WTC11 (cell line): ENCODE data around the gene PDE6D. TPM values are rescaled to one million over a fixed set of nuclear protein-coding genes. Genes with fewer than 3 reads are reported as not detected.
A peak's percentile ranks its signal among the peaks of the same experiment; 100 is the strongest.

ENCODE experiments used
- ATAC-seq: fragments of 200-7000 bp; cut with Tn5 transposase; 2 replicates; pipeline ENCODE4 v1.10.0; 2021; ENCODE audit warnings: mild to moderate bottlenecking, moderate library complexity
- CTCF ChIA-PET: fragments of 300-600 bp; sonication (Branson Sonifier 250); formaldehyde crosslinking; loops from one replicate; lab custom pipeline; 2021; ENCODE audit warnings: antibody characterized with exemption; lab: Charles Lee
- POLR2A ChIA-PET: fragments of 350-600 bp; sonication (Branson Sonifier 250); formaldehyde crosslinking; loops from one replicate; lab custom pipeline; 2021; ENCODE audit warnings: antibody characterized with exemption; lab: Charles Lee
- DNase-seq: peaks from one replicate; pipeline ENCODE4 v3.0.0; 2021; ENCODE audit warnings: low spot score
- H3K27ac Mint-ChIP-seq: 2 replicates; pipeline ENCODE4 v1.8.0; 2021; ENCODE audit warnings: mixed read lengths
- H3K27me3 Mint-ChIP-seq: 2 replicates; pipeline ENCODE4 v1.8.0; 2021; ENCODE audit warnings: low read depth, mild to moderate bottlenecking, moderate library complexity, mixed read lengths
- H3K36me3 Mint-ChIP-seq: 2 replicates; pipeline ENCODE4 v1.8.0; 2021; ENCODE audit warnings: mixed read lengths
- H3K4me1 Mint-ChIP-seq: 2 replicates; pipeline ENCODE4 v1.8.0; 2022; ENCODE audit warnings: mixed read lengths
- H3K4me3 Mint-ChIP-seq: 2 replicates; pipeline ENCODE4 v1.8.0; 2021; ENCODE audit warnings: mild to moderate bottlenecking, moderate library complexity, mixed read lengths
- H3K9me3 Mint-ChIP-seq: 2 replicates; pipeline ENCODE4 v1.8.0; 2021; ENCODE audit warnings: mixed read lengths
- AR ChIP-seq: fragments of 250-450 bp; sonication (Bioruptor Pico); IDR thresholded peaks from 2 replicates; pipeline ENCODE4 v1.9.0; 2021; ENCODE audit warnings: mild to moderate bottlenecking
- CDX4 ChIP-seq: fragments of 250-450 bp; sonication (Bioruptor Pico); IDR thresholded peaks from 2 replicates; pipeline ENCODE4 v1.9.0; 2021; ENCODE audit warnings: moderate library complexity, mild to moderate bottlenecking, inconsistent platforms, borderline replicate concordance
- ETV6 ChIP-seq: sonication (generic); formaldehyde crosslinking; IDR thresholded peaks from 2 replicates; pipeline ENCODE4 v1.8.1; 2022; ENCODE audit warnings: mild to moderate bottlenecking, missing genetic modification reagents
- FOXK1 ChIP-seq: sonication (generic); formaldehyde crosslinking; IDR thresholded peaks from 2 replicates; pipeline ENCODE4 v1.8.0; 2022; ENCODE audit warnings: mild to moderate bottlenecking, moderate library complexity, missing genetic modification reagents
- GTF2I ChIP-seq: fragments of 250-450 bp; sonication (Bioruptor Pico); conservative IDR thresholded peaks from 2 replicates; pipeline ENCODE4 v1.4.0; 2021; ENCODE audit warnings: mild to moderate bottlenecking
- MXD4 ChIP-seq: fragments of 250-450 bp; sonication (Bioruptor Pico); IDR thresholded peaks from 2 replicates; pipeline ENCODE4 v1.8.0; 2021; ENCODE audit warnings: mild to moderate bottlenecking, moderate library complexity, borderline replicate concordance
- NFATC4 ChIP-seq: fragments of 250-450 bp; sonication (Bioruptor Pico); IDR thresholded peaks from 2 replicates; pipeline ENCODE4 v1.9.0; 2021; ENCODE audit warnings: mild to moderate bottlenecking
- PRDM15 ChIP-seq: sonication (generic); formaldehyde crosslinking; IDR thresholded peaks from 2 replicates; pipeline ENCODE4 v1.8.0; 2022; ENCODE audit warnings: missing genetic modification reagents
- SMAD4 ChIP-seq: sonication (generic); formaldehyde crosslinking; IDR thresholded peaks from 2 replicates; pipeline ENCODE4 v1.8.0; 2022; ENCODE audit warnings: mild to moderate bottlenecking, missing genetic modification reagents
- SP1 ChIP-seq: sonication (generic); formaldehyde crosslinking; conservative IDR thresholded peaks from 2 replicates; pipeline ENCODE4 v1.8.1; 2022; ENCODE audit warnings: missing genetic modification reagents
- STAT6 ChIP-seq: sonication (generic); formaldehyde crosslinking; conservative IDR thresholded peaks from 2 replicates; pipeline ENCODE4 v1.8.1; 2023; ENCODE audit warnings: mild to moderate bottlenecking, low read depth, missing genetic modification reagents, moderate library complexity
- ZMAT4 ChIP-seq: fragments of 250-450 bp; sonication (Bioruptor Pico); IDR thresholded peaks from 2 replicates; pipeline ENCODE4 v1.9.0; 2021; ENCODE audit warnings: mild to moderate bottlenecking
- ZNF232 ChIP-seq: sonication (generic); formaldehyde crosslinking; IDR thresholded peaks from 2 replicates; pipeline ENCODE4 v1.8.0; 2022; ENCODE audit warnings: mild to moderate bottlenecking, missing genetic modification reagents
- ZNF396 ChIP-seq: fragments of 250-450 bp; sonication (Bioruptor Pico); IDR thresholded peaks from 2 replicates; pipeline ENCODE4 v1.8.0; 2021; ENCODE audit warnings: mild to moderate bottlenecking, moderate library complexity, borderline replicate concordance
- ZNF425 ChIP-seq: fragments of 250-450 bp; sonication (Bioruptor Pico); conservative IDR thresholded peaks from 2 replicates; pipeline ENCODE4 v1.9.0; 2021; ENCODE audit warnings: mild to moderate bottlenecking
- ZSCAN18 ChIP-seq: fragments of 250-450 bp; sonication (Bioruptor Pico); IDR thresholded peaks from 2 replicates; pipeline ENCODE4 v2.1.2; 2022; ENCODE audit warnings: mild to moderate bottlenecking, moderate library complexity
- total RNA-seq: library from RNA; stranded (reverse); gene quantifications from 3 replicates; pipeline ENCODE4 v1.2.3, GENCODE V29; 2021

PDE6D gene
- total RNA-seq, 1 experiment from 2014 or later, result 30.2 TPM

GRCh38 chr2:231821908-231822307 lies 40.8 kb upstream of the PDE6D start:
- DNase-seq, result no peak
- H3K27me3 Mint-ChIP-seq, result peaks cover 2% of the 10 kb centered on the region; the same call in 1 of the 2 replicates
- H3K36me3 Mint-ChIP-seq, result no peaks in the 10 kb centered on the region
- no peaks in the 10 kb centered on the region for H3K4me1 Mint-ChIP-seq
- ChIA-PET CTCF (interaction anchor here (1.0 kb wide), 1 partner anchor 21 kb away, joined by 3 read pairs; no protein-coding TSS in a partner anchor), POLR2A (no interaction called here)
- TF ChIP-seq GTF2I (CRISPR knock-in tag), result 0 out of 2 replicates have a peak, but pooled peaks have one; percentile 36
- TF ChIP-seq AR (CRISPR knock-in tag), result no peak
- peaks cover 15% of the 10 kb centered on the region for H3K9me3 Mint-ChIP-seq
- H3K27ac Mint-ChIP-seq, result no peak overlapping the region
- ATAC-seq, result no peak
- H3K4me3 Mint-ChIP-seq, result no peak overlapping the region

GRCh38 chr2:231820786-231821303 lies 39.8 kb upstream of the PDE6D start:
- CTCF ChIA-PET, result no interaction called here
- Mint-ChIP-seq H3K4me1 (no peaks in the 10 kb centered on the region), H3K27me3 (peaks cover 2% of the 10 kb centered on the region; the same call in 1 of the 2 replicates), H3K27ac (no peak overlapping the region), H3K4me3 (no peak overlapping the region), H3K36me3 (peaks cover 5% of the 10 kb centered on the region; the same call in 1 of the 2 replicates), H3K9me3 (peaks cover 21% of the 10 kb centered on the region)
- POLR2A ChIA-PET, result interaction anchor here (0.5 kb wide), 1 partner anchor 9 kb away, joined by 3 read pairs; no protein-coding TSS in a partner anchor
- ATAC-seq (0 out of 2 replicates have a peak, but pooled peaks have one; percentile 18), DNase-seq (no peak)
- no peak for TF ChIP-seq STAT6 (CRISPR knock-in tag)
- no peak for TF ChIP-seq ZSCAN18 (CRISPR knock-in tag)
- TF ChIP-seq PRDM15, result no peak
- TF ChIP-seq ZNF425 (CRISPR knock-in tag), result no peak
- TF ChIP-seq MXD4 (CRISPR knock-in tag), result no peak
- no peak for TF ChIP-seq ZMAT4 (CRISPR knock-in tag)
- no peak for TF ChIP-seq SMAD4 (CRISPR knock-in tag)
- TF ChIP-seq SP1, result no peak
- no peak for TF ChIP-seq ZNF396 (CRISPR knock-in tag)
- no peak for TF ChIP-seq ETV6 (CRISPR knock-in tag)
- TF ChIP-seq FOXK1, result no peak
- no peak for TF ChIP-seq NFATC4 (CRISPR knock-in tag)
- no peak for TF ChIP-seq ZNF232
- no peak for TF ChIP-seq CDX4 (CRISPR knock-in tag)
